ENCODE results near the gene A3GALT2. TPM values are rescaled to one million over a fixed set of nuclear protein-coding genes. Genes with fewer than 3 reads are reported as not detected.

The A3GALT2 gene
- total RNA-seq, 2 experiments from 2014 or later = not detected

- BruUV-seq (replicated peaks) = no TSS peak
- DNase-seq (ENCODE audit: low spot score) = no peak
- Histone ChIP-seq H3K9me2 (ENCODE audit: insufficient read depth, low read length) (no peaks in the 10 kb centered on the region), H2AFZ (ENCODE audit: low read length) (no peak overlapping the region), H3K4me1 (ENCODE audit: insufficient read depth, low read length, poor library complexity, severe bottlenecking) (no peaks in the 10 kb centered on the region), H3K79me2 (ENCODE audit: insufficient read depth, low read depth, low read length) (no peaks in the 10 kb centered on the region), H3K4me3 (ENCODE audit: low read depth, low read length, poor library complexity, severe bottlenecking) (no peak overlapping the region), H3K27ac (ENCODE audit: low read depth, low read length, poor library complexity, severe bottlenecking) (no peak overlapping the region), H4K20me1 (ENCODE audit: insufficient read depth, low read length) (no peaks in the 10 kb centered on the region), H3K36me3 (ENCODE audit: insufficient read depth, low read length) (no peaks in the 10 kb centered on the region), H3K9me3 (ENCODE audit: low read length) (no peaks in the 10 kb centered on the region), H3K4me2 (ENCODE audit: low read length) (no peak overlapping the region)
- intact Hi-C loops (cut with micrococcal nuclease; ENCODE audit: unreplicated experiment) = no loop called here
- POLR2A ChIA-PET = interaction anchor here (0.6 kb wide), 1 partner anchor 43 kb away, joined by 8 read pairs; no protein-coding TSS in a partner anchor
- TF ChIP-seq CTCF (conservative IDR thresholded peaks at IDR 0.05; ENCODE audit: low read length) (no peak), EZH2phosphoT487 (IDR thresholded peaks at IDR 0.05; ENCODE audit: borderline replicate concordance, low read depth, low read length) (no peak)
- CTCF ChIA-PET (ENCODE audit: unreplicated experiment) = no interaction called here
Observed at GRCh38 chr1:33358114-33358794, 37.4 kb upstream of the A3GALT2 start.

- no peaks in the 10 kb centered on the region for H3K36me3 ChIP-seq (ENCODE audit: insufficient read depth, low read length)
- no peaks in the 10 kb centered on the region for H3K9me2 ChIP-seq (ENCODE audit: insufficient read depth, low read length)
- no peak for TF ChIP-seq EZH2phosphoT487 (IDR thresholded peaks at IDR 0.05; ENCODE audit: borderline replicate concordance, low read depth, low read length)
- H3K9me3 ChIP-seq (ENCODE audit: low read length) = no peaks in the 10 kb centered on the region
- H3K79me2 ChIP-seq (ENCODE audit: insufficient read depth, low read depth, low read length) = no peaks in the 10 kb centered on the region
- no peak overlapping the region for H3K4me2 ChIP-seq (ENCODE audit: low read length)
- BruUV-seq (replicated peaks) = no TSS peak
- no peak for DNase-seq (ENCODE audit: low spot score)
- H3K27ac ChIP-seq (ENCODE audit: low read depth, low read length, poor library complexity, severe bottlenecking) = no peak overlapping the region
- ChIA-PET CTCF (ENCODE audit: unreplicated experiment) (no interaction called here), POLR2A (no interaction called here)
- H3K4me1 ChIP-seq (ENCODE audit: insufficient read depth, low read length, poor library complexity, severe bottlenecking) = no peaks in the 10 kb centered on the region
- intact Hi-C loops (cut with micrococcal nuclease; ENCODE audit: unreplicated experiment) = no loop called here
- no peak overlapping the region for H3K4me3 ChIP-seq (ENCODE audit: low read depth, low read length, poor library complexity, severe bottlenecking)
- H4K20me1 ChIP-seq (ENCODE audit: insufficient read depth, low read length) = no peaks in the 10 kb centered on the region
- H2AFZ ChIP-seq (ENCODE audit: low read length) = no peak overlapping the region
Observed at GRCh38 chr1:33357099-33357498, 36.2 kb upstream of the A3GALT2 start.

- intact Hi-C loops (cut with micrococcal nuclease; ENCODE audit: unreplicated experiment) = loop anchor here (5.0 kb wide), 1 partner anchor 107 kb away; no protein-coding TSS in a partner anchor
- no peaks in the 10 kb centered on the region for H3K9me2 ChIP-seq (ENCODE audit: insufficient read depth, low read length)
- no TSS peak for BruUV-seq (replicated peaks)
- H3K4me2 ChIP-seq (ENCODE audit: low read length) = no peak overlapping the region
- CTCF ChIA-PET (ENCODE audit: unreplicated experiment) = no interaction called here
- POLR2A ChIA-PET = no interaction called here
- H3K79me2 ChIP-seq (ENCODE audit: insufficient read depth, low read depth, low read length) = no peaks in the 10 kb centered on the region
- H4K20me1 ChIP-seq (ENCODE audit: insufficient read depth, low read length) = no peaks in the 10 kb centered on the region
- TF ChIP-seq CTCF (conservative IDR thresholded peaks at IDR 0.05; ENCODE audit: low read length) = no peak
- TF ChIP-seq EZH2phosphoT487 (IDR thresholded peaks at IDR 0.05; ENCODE audit: borderline replicate concordance, low read depth, low read length) = no peak
- H3K36me3 ChIP-seq (ENCODE audit: insufficient read depth, low read length) = no peaks in the 10 kb centered on the region
- DNase-seq (ENCODE audit: low spot score) = no peak
- peaks cover 10% of the 10 kb centered on the region for H3K4me1 ChIP-seq (ENCODE audit: insufficient read depth, low read length, poor library complexity, severe bottlenecking)
- H3K4me3 ChIP-seq (ENCODE audit: low read depth, low read length, poor library complexity, severe bottlenecking) = no peak overlapping the region
- H2AFZ ChIP-seq (ENCODE audit: low read length) = no peak overlapping the region
- H3K9me3 ChIP-seq (ENCODE audit: low read length) = no peaks in the 10 kb centered on the region
- H3K27ac ChIP-seq (ENCODE audit: low read depth, low read length, poor library complexity, severe bottlenecking) = no peak overlapping the region
Observed at GRCh38 chr1:33354707-33355316, 33.9 kb upstream of the A3GALT2 start.
